GM12874 (cell line): Measurements from ENCODE around the gene DCTN3.

Experiments
- TF ChIP-seq, protein P1 (sequence below): IDR thresholded peaks from 2 replicates; pipeline ENCODE4 v1.5.1; 2011; ENCODE audit warnings: low read depth, mild to moderate bottlenecking, control low read depth, low read length, moderate library complexity; ENCODE audit not compliant: insufficient read depth

Gene DCTN3

DNA sequence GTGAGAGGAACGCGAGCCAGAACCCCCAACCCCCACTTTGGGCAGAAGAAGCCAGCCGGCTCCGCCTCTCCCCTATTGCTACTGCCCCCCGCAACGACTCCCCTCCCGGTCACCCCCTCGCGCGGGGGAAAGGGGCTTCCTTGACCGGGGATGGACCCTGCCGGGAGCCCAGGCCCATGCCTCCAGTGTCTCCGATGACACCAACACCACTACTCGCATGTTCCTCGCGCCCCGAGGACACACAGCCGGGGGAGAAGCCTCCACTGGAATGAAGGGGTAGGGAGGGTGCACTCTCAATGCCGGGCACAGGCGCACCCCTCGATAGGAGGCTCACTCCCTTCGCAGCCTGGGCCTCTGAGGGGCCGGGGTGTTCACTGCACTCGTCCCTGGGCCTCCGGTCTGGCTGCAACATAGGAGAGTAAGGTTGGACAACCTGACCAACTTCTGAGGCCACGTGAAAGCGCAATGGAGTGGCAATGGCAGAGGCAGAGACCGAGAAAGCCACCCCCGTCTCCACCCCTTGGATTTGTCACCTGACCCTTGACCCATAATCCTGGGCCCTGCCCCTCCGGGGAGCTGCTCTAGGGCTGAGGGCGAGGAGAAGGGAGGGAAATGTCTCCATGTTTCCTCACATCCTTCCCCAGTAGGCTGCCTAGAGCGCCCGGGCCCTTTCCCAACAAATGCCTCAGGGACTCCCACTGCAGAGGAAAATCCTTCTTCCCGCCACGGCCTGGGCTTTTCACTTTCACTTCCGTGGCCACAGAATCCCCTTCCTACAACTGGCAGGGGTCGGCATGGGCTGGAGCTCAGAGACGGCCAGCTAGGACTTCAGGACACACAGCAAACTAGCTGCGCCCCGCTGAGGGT is 29.7 kb downstream of the DCTN3 start:
- TF ChIP-seq, protein P1, sequence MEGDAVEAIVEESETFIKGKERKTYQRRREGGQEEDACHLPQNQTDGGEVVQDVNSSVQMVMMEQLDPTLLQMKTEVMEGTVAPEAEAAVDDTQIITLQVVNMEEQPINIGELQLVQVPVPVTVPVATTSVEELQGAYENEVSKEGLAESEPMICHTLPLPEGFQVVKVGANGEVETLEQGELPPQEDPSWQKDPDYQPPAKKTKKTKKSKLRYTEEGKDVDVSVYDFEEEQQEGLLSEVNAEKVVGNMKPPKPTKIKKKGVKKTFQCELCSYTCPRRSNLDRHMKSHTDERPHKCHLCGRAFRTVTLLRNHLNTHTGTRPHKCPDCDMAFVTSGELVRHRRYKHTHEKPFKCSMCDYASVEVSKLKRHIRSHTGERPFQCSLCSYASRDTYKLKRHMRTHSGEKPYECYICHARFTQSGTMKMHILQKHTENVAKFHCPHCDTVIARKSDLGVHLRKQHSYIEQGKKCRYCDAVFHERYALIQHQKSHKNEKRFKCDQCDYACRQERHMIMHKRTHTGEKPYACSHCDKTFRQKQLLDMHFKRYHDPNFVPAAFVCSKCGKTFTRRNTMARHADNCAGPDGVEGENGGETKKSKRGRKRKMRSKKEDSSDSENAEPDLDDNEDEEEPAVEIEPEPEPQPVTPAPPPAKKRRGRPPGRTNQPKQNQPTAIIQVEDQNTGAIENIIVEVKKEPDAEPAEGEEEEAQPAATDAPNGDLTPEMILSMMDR = no peak

DNA sequence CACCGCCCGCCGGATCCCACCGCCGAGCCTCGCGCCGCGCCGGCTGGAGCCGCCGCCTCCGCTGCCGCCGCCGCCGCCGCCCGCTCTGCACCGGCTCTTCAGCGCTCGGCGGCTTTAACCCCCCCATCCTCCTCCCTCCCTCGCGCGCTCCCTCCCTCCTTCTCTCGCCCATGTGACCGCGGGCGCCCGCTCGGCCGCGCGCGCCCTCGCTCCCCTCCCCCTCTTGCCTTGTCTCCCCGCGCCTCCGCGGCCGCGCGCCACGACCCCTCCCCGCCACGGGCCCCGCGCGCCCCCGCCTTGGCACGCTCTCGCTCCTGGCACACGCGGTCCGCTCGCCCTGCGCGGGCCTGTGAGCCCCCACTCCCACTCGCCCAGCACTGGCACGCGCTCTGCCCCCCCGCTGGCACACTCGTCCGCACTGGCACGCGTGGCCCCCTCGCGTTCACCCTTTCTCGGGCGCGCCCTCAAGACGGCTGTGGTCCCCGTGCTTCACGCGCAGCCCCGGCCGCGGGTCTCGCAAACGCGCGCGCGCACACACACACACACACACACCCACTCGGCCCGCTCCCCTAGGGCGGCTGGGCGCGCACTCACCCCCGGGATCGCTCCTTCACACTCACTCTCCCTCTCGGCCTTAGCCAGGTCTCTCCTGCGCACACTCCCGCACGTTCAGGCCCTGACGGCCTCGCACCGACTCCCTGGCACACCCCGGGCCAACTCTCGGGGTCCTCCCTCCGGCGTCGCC is 30.5 kb downstream of the DCTN3 start, which contains the start of gene CNTFR:
Gene CNTFR (minus strand): TSS at position 89 of the 745 bp plus-strand sequence. CDS start 20,743 bp downstream, outside the sequence.
- TF ChIP-seq, protein P1 = no peak

DNA sequence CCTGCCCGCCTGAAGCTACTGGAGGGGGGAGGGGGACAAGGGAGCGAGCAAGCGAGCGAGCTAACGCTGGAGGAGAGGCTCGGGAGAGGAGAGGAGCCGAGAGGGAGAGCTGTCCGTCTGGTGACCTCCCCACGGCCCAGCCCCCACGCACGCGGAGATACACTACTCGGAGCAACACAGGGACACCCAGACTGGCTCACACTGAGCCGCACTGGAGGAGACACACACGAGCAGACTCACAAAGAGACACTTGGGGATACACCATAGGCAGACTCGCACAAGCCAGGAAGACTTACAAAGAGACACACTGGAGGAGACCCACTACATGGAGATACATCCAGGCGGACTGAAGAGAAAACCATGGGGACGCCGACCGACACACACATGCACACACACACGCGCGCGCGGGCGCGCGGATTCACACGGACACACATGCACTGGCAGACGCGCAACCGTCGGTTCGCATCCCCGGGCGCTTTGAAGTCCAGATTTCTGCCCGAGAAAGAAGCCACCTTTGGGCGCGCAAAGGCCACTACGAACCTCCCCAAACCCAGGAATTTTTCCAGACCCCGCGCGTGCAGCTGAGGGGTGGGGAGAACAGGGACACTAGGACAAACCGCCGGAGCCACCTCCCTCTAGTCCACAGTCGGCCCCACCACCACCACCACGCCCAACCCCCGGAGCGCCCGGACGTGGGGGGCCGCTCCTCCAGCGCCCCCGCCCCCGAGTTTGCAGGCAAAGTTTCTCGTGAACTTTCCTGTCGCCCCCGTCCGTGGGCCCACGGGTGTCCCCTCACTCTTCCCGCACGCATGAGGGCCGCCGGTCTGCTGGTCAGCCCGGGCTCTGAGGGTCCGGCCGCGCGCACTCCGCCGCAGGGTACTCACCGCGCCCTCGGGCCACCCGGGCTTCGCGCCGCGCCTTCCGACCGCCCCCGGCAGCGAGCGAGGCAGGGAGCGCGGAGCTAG is 31.3 kb downstream of the DCTN3 start:
- TF ChIP-seq, protein P1 = no peak

DNA sequence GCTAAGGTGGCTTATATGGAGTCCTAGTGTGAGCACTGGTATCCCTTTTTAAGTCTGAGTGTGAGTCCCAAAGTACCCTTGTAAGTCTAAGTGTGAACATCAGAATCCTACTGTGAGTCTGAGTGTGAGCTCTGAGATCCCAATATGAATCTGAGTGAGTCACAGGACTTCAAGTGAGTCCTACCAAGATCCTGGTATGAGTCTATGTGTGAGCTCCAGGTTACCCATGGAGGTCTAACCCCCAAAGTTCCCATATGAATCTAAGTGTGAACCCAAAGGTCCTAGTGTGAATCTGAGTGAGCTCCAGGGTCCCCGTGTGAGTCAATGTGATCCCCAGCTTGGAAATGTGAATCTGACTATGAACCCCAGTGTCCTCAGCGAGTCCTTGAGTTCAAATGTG is 33.0 kb downstream of the DCTN3 start:
- TF ChIP-seq, protein P1 = no peak

DNA sequence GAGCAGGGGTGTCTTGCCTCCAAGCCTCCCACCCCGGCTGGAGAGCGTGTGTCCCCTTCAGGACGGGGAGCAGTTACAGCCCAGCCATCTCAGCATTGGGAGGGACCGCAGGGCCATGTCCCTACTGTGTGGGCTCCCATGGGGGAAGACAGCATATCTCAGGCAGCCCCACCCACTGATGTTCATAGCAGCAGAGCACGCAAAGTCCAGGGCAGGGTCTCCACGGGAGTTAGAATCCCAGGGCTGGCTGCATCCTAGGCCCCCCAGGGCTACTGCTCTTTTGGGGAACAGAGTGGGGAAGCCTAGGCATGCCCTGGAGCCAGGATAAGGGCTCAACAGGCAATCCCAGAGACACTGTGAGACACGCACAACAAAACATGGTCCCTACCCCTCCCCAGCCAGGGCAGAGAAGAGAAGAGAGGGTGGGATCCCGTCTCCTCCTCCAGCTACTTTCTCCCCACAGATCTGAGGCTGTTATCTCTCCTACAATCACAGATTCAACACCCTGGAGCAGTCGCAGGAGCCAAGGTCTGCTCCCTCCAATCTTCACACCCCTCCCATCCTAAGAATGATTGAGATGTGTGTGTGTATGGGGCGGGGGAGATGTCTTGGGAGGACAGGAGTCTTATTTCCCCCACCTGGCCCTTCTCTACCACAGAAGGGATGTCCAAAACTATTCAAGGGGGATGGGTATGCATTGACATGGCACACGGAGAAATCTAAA is 34.2 kb downstream of the DCTN3 start:
- TF ChIP-seq, protein P1 = no peak

DNA sequence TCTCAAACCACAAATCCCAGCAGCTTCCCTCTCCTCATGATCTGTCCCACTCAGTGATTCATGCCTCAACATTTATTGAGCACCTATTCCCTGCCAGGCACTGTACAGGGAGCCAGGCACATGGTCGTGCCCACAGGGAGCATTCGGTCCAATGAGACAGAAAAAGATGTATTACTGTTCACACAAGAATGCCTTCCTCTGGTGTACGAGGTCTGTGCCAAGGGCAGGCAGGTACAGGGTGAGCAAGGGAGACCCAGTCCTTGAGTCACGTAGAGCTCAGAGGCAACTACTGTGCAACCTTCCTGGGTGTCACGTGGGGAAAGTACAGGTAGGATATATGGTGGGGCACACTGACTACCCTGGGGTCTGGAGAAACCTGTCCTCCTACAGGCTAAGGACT is 35.3 kb downstream of the DCTN3 start:
- TF ChIP-seq, protein P1 = no peak
